HCT116 (cell line): ENCODE results near the gene CTLA4. TPM values are rescaled to one million over a fixed set of nuclear protein-coding genes. Genes with fewer than 3 reads are reported as not detected.

Source experiments
- ATAC-seq: fragments of 200-7000 bp; cut with Tn5 transposase; 2 replicates; pipeline ENCODE4 v1.9.1; 2020; ENCODE audit warnings: mild to moderate bottlenecking, moderate library complexity
- BruUV-seq: library from RNA; stranded (reverse); fragments of 400-500 nt; replicated peaks from 2 replicates; lab custom pipeline; 2021; lab: Mats Ljungman, UMichigan
- CTCF ChIA-PET: fragments of 300-600 bp; sonication (Branson Sonifier 250); formaldehyde crosslinking; loops from one replicate; lab custom pipeline; 2021; ENCODE audit warnings: antibody characterized with exemption; lab: Charles Lee
- POLR2A ChIA-PET: fragments of 300-600, 350-600 bp; sonication (Branson Sonifier 250); formaldehyde crosslinking; loops from one replicate; lab custom pipeline; 2021; ENCODE audit warnings: antibody characterized with exemption; lab: Charles Lee
- RAD21 ChIA-PET, 2 experiments: fragments of 300-600 bp; sonication (Branson Sonifier 250); formaldehyde crosslinking; loops; one replicate each; lab custom pipeline; 2023; ENCODE audit warnings: low total read pairs in 2 of 2; ENCODE audit not compliant: uncharacterized antibody in 2 of 2, unreplicated experiment in 2 of 2, low non-redundant PET in 1 of 2; lab: Charles Lee
- DNase-seq: peaks from one replicate; pipeline ENCODE4 v3.0.0-alpha.2; 2010; ENCODE audit warnings: low read depth, low spot score
- H2AFZ ChIP-seq: fragments of 200-600 bp; shearing (Covaris generic), sonication (generic); 2 replicates; pipeline ENCODE4 v1.6.1; 2017; ENCODE audit warnings: low read depth, mixed run types, mixed read lengths, antibody characterized with exemption, low read length; ENCODE audit not compliant: poor library complexity, severe bottlenecking
- H3K27ac ChIP-seq: 2 replicates; pipeline ENCODE4 v1.5.1; 2012; ENCODE audit warnings: low read depth, low read length
- H3K27me3 ChIP-seq: fragments of 200-600 bp; sonication (generic); 2 replicates; pipeline ENCODE4 v1.6.1; 2016; ENCODE audit warnings: mixed run types, low read length, mixed read lengths; ENCODE audit not compliant: insufficient read depth
- H3K36me3 ChIP-seq, 2 experiments: fragments of 200-500 bp in 1 of 2; fragments of 200-600 bp in 1 of 2; sonication (Bioruptor generic) in 1 of 2; sonication (generic) in 1 of 2; 2 replicates each; pipeline versions ENCODE4 v1.5.1 to v1.6.1; 2014 to 2016; ENCODE audit warnings: low read length in 2 of 2, inconsistent platforms in 1 of 2, mixed read lengths in 1 of 2, mixed run types in 1 of 2; ENCODE audit not compliant: insufficient read depth in 2 of 2, control insufficient read depth in 1 of 2
- H3K4me1 ChIP-seq, 2 experiments: fragments of 200-600 bp in 1 of 2; sonication (generic) in 1 of 2; 2 replicates each; pipeline versions ENCODE4 v1.5.1 to v1.6.1; 2012 to 2017; ENCODE audit warnings: low read length in 2 of 2, inconsistent platforms in 1 of 2, mild to moderate bottlenecking in 1 of 2, mixed read lengths in 1 of 2, mixed run types in 1 of 2, moderate library complexity in 1 of 2; ENCODE audit not compliant: insufficient read depth in 2 of 2, control insufficient read depth in 1 of 2
- H3K4me2 ChIP-seq: fragments of 200-600 bp; sonication (generic); 2 replicates; pipeline ENCODE4 v1.6.1; 2017; ENCODE audit warnings: mixed run types, low read length, mixed read lengths
- H3K4me3 ChIP-seq, 2 experiments: fragments of 200-600 bp in 1 of 2; sonication (generic) in 1 of 2; replicated peaks in 1 of 2; 2 replicates each; pipeline ENCODE4 v1.5.1; 2011 to 2016; ENCODE audit warnings: low read length in 2 of 2, control low read depth in 1 of 2, low read depth in 1 of 2, mild to moderate bottlenecking in 1 of 2, mixed read lengths in 1 of 2, mixed run types in 1 of 2
- H3K79me2 ChIP-seq: fragments of 200-600 bp; sonication (generic); 2 replicates; pipeline ENCODE4 v1.6.1; 2017; ENCODE audit warnings: mild to moderate bottlenecking, mixed run types, low read length, moderate library complexity, mixed read lengths; ENCODE audit not compliant: insufficient read depth
- H3K9ac ChIP-seq: fragments of 200-600 bp; sonication (generic); 2 replicates; pipeline ENCODE4 v1.6.1; 2016; ENCODE audit warnings: low read length, mixed read lengths
- H3K9me2 ChIP-seq: fragments of 200-600 bp; sonication (generic), shearing (Covaris generic); 2 replicates; pipeline ENCODE4 v1.6.1; 2017; ENCODE audit warnings: mixed run types, mild to moderate bottlenecking, moderate library complexity; ENCODE audit not compliant: insufficient read depth
- H3K9me3 ChIP-seq, 2 experiments: fragments of 200-500 bp in 1 of 2; fragments of 200-600 bp in 1 of 2; sonication (Bioruptor generic) in 1 of 2; sonication (generic) in 1 of 2; 2 replicates each; pipeline ENCODE4 v1.6.1; 2014 to 2017; ENCODE audit warnings: low read length in 2 of 2, mixed read lengths in 2 of 2, inconsistent platforms in 1 of 2, low read depth in 1 of 2, mild to moderate bottlenecking in 1 of 2, mixed run types in 1 of 2, moderate library complexity in 1 of 2; ENCODE audit not compliant: control insufficient read depth in 1 of 2, insufficient read depth in 1 of 2
- H4K20me1 ChIP-seq: fragments of 200-600 bp; sonication (generic), shearing (Covaris generic); 2 replicates; pipeline ENCODE4 v1.6.1; 2017; ENCODE audit warnings: mixed run types, mild to moderate bottlenecking, moderate library complexity; ENCODE audit not compliant: insufficient read depth
- CEBPB ChIP-seq: IDR thresholded peaks from 2 replicates; pipeline ENCODE4 v1.6.1; 2012; ENCODE audit warnings: low read depth
- CTCF ChIP-seq, 3 experiments: fragments of 200-600 bp in 1 of 3; sonication (generic) in 1 of 3; IDR thresholded peaks in 2 of 3; conservative IDR thresholded peaks in 1 of 3; 2 replicates each; pipeline ENCODE4 v1.5.1; 2012 to 2017; ENCODE audit warnings: low read depth in 2 of 3, low read length in 2 of 3, antibody characterized with exemption in 1 of 3, borderline replicate concordance in 1 of 3, control low read depth in 1 of 3, mild to moderate bottlenecking in 1 of 3, mixed read lengths in 1 of 3, mixed run types in 1 of 3, moderate library complexity in 1 of 3; ENCODE audit not compliant: insufficient read depth in 1 of 3
- EZH2phosphoT487 ChIP-seq: fragments of 200-600 bp; IDR thresholded peaks from 2 replicates; pipeline ENCODE4 v1.6.1; 2018; ENCODE audit warnings: antibody characterized with exemption, borderline replicate concordance
- FOSL1 ChIP-seq: IDR thresholded peaks from 2 replicates; pipeline ENCODE4 v1.6.1; 2012; ENCODE audit warnings: low read depth
- POLR2AphosphoS5 ChIP-seq: IDR thresholded peaks from 2 replicates; pipeline ENCODE4 v1.6.1; 2011; ENCODE audit warnings: mild to moderate bottlenecking, low read depth, low read length, moderate library complexity
- RAD21 ChIP-seq: IDR thresholded peaks from 2 replicates; pipeline ENCODE4 v1.6.1; 2012; ENCODE audit warnings: low read depth, mild to moderate bottlenecking
- SIN3A ChIP-seq: IDR thresholded peaks from 2 replicates; pipeline ENCODE4 v1.6.1; 2012; ENCODE audit warnings: low read depth
- ZBTB33 ChIP-seq: IDR thresholded peaks from 2 replicates; pipeline ENCODE4 v1.6.1; 2011; ENCODE audit warnings: mild to moderate bottlenecking, low read length, moderate library complexity; ENCODE audit not compliant: insufficient replicate concordance; ENCODE audit errors: extremely low read depth
- intact Hi-C: fragments of 100-400 bp; cut with micrococcal nuclease; formaldehyde crosslinking; loops from 2 replicates; pipeline ENCODE4 v1.10.0; 2022
- total RNA-seq: library from RNA; stranded (reverse); gene quantifications from one replicate; pipeline ENCODE4 v1.2.1, GENCODE V29; 2021; ENCODE audit not compliant: unreplicated experiment

CTLA4 gene
- total RNA-seq, 1 experiment from 2014 or later = 0.37 TPM

GRCh38 chr2:203853722-203854121 is 13.8 kb upstream of the CTLA4 start:
- Histone ChIP-seq H4K20me1 (no peaks in the 10 kb centered on the region), H3K4me2 (no peak overlapping the region), H3K79me2 (no peaks in the 10 kb centered on the region), H3K4me1 (no peaks in the 10 kb centered on the region), H3K36me3 (no peaks in the 10 kb centered on the region), H3K9me2 (no peaks in the 10 kb centered on the region), H3K9ac (no peak overlapping the region), H3K27ac (no peak overlapping the region), H3K4me3 (no peak overlapping the region), H3K27me3 (no peaks in the 10 kb centered on the region), H2AFZ (no peak overlapping the region), H3K9me3 (no peaks in the 10 kb centered on the region)
- ChIA-PET RAD21 (no interaction called here), POLR2A (no interaction called here), CTCF (no interaction called here)
- BruUV-seq = no TSS peak
- DNase-seq (no peak), ATAC-seq (no peak)
- TF ChIP-seq FOSL1 (no peak), CEBPB (no peak), ZBTB33 (no peak), RAD21 (no peak), POLR2AphosphoS5 (no peak)
- intact Hi-C loops = loop anchor here (5.0 kb wide), 1 partner anchor 424 kb away; no protein-coding TSS in a partner anchor

GRCh38 chr2:203855274-203855673 is 12.3 kb upstream of the CTLA4 start:
- DNase-seq (no peak), ATAC-seq (no peak)
- no peaks in the 10 kb centered on the region for H3K4me1 ChIP-seq
- H2AFZ ChIP-seq = no peak overlapping the region
- H3K79me2 ChIP-seq = no peaks in the 10 kb centered on the region
- no peak overlapping the region for H3K4me3 ChIP-seq
- H3K27ac ChIP-seq = no peak overlapping the region
- TF ChIP-seq SIN3A = no peak
- TF ChIP-seq POLR2AphosphoS5 = no peak
- no peak for TF ChIP-seq CTCF (IDR thresholded peaks at IDR 0.05 in 2 of 3, conservative IDR thresholded peaks at IDR 0.05 in 1 of 3; ENCODE audit: borderline replicate concordance in 1 of 3, insufficient read depth in 1 of 3, low read depth in 2 of 3, low read length in 2 of 3)
- TF ChIP-seq EZH2phosphoT487 = no peak
- no peaks in the 10 kb centered on the region for H3K9me2 ChIP-seq
- H3K9ac ChIP-seq = no peak overlapping the region
- no peaks in the 10 kb centered on the region for H3K9me3 ChIP-seq
- no TSS peak for BruUV-seq
- POLR2A ChIA-PET = no interaction called here
- H3K4me2 ChIP-seq = no peak overlapping the region
- CTCF ChIA-PET = no interaction called here
- intact Hi-C loops = no loop called here
- no peaks in the 10 kb centered on the region for H3K36me3 ChIP-seq
- no peaks in the 10 kb centered on the region for H4K20me1 ChIP-seq
- H3K27me3 ChIP-seq = no peaks in the 10 kb centered on the region
- RAD21 ChIA-PET = no interaction called here
